Panc1 (cell line): ENCODE results near the gene LHFPL2.

Experiments
- CTCF ChIP-seq: fragments of 450-650 bp; IDR thresholded peaks from 2 replicates; pipeline ENCODE4 v1.5.1; 2017; ENCODE audit warnings: mild to moderate bottlenecking
- POLR2AphosphoS5 ChIP-seq: IDR thresholded peaks from 2 replicates; pipeline ENCODE4 v1.6.1; 2012; ENCODE audit warnings: mild to moderate bottlenecking, low read depth, low read length, moderate library complexity

DNA sequence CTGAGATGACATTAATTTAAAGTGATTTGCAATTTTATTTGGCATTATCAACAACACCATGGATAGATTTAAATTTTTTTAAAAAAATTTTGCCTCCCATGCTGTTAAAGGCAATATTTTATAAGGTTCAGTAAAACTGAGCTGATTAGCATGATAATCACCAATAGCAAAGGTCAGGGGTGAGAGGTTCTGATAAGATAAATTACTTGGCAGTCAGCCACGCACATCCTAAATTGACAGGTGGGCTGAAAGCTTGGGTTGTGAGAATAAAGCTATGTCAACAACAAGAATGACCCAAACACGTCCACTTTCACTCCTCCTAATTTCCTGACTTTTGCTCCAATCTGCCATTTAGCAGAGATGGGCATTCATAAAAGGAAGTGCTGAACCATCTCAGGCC, 127.1 kb downstream of the LHFPL2 start:
- no peak for TF ChIP-seq CTCF
- no peak for TF ChIP-seq POLR2AphosphoS5
